Suprapubic skin (tissue), 3 donors: Measurements from ENCODE around the gene BRIP1.

Experiments used
- POLR2AphosphoS5 ChIP-seq, 3 donors: sonication (generic); formaldehyde crosslinking; IDR thresholded peaks; one replicate each; pipeline ENCODE4 v1.6.1; 2017; ENCODE audit warnings: antibody characterized with exemption in 3 of 3
- TF ChIP-seq, protein P1 (sequence below), 2 donors: fragments of 200-600 bp in 1 of 2; fragments of 450-650 bp in 1 of 2; sonication (generic) in 1 of 2; IDR thresholded peaks; one replicate each; pipeline ENCODE4 v1.5.1; 2016 to 2019; ENCODE audit warnings: antibody characterized with exemption in 2 of 2, mild to moderate bottlenecking in 1 of 2, moderate library complexity in 1 of 2

- TF ChIP-seq, protein P1, sequence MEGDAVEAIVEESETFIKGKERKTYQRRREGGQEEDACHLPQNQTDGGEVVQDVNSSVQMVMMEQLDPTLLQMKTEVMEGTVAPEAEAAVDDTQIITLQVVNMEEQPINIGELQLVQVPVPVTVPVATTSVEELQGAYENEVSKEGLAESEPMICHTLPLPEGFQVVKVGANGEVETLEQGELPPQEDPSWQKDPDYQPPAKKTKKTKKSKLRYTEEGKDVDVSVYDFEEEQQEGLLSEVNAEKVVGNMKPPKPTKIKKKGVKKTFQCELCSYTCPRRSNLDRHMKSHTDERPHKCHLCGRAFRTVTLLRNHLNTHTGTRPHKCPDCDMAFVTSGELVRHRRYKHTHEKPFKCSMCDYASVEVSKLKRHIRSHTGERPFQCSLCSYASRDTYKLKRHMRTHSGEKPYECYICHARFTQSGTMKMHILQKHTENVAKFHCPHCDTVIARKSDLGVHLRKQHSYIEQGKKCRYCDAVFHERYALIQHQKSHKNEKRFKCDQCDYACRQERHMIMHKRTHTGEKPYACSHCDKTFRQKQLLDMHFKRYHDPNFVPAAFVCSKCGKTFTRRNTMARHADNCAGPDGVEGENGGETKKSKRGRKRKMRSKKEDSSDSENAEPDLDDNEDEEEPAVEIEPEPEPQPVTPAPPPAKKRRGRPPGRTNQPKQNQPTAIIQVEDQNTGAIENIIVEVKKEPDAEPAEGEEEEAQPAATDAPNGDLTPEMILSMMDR (IDR thresholded peaks at IDR 0.05): no peak
- no peak for TF ChIP-seq POLR2AphosphoS5 (IDR thresholded peaks at IDR 0.05)
Observed at GRCh38 chr17:61782683-61783082, 80.6 kb downstream of the BRIP1 start.
